GM23338 (cell line): ENCODE results near the gene ATP13A4. TPM values are rescaled to one million over a fixed set of nuclear protein-coding genes. Genes with fewer than 3 reads are reported as not detected.

Experiments
- ATAC-seq: fragments of 200-7000 bp; cut with Tn5 transposase; 3 replicates; pipeline ENCODE4 v1.9.1; 2020
- DNase-seq: peaks from one replicate; pipeline ENCODE4 v3.0.0-alpha.2; 2015; ENCODE audit warnings: low spot score
- H2AFZ ChIP-seq: fragments of 200-600 bp; sonication (generic); 2 replicates; pipeline ENCODE4 v1.8.0; 2016; ENCODE audit warnings: antibody characterized with exemption, mild to moderate bottlenecking, moderate library complexity
- H3F3A ChIP-seq: fragments of 200-600 bp; sonication (generic); replicated peaks from 2 replicates; pipeline ENCODE4 v1.8.0; 2017; ENCODE audit warnings: antibody characterized with exemption, mixed run types, low read depth
- H3K27ac ChIP-seq: fragments of 200-600 bp; sonication (generic); 2 replicates; pipeline ENCODE4 v1.6.1; 2016; ENCODE audit warnings: low read depth
- H3K27me3 ChIP-seq: fragments of 200-600 bp; sonication (generic); 2 replicates; pipeline ENCODE4 v1.8.0; 2016; ENCODE audit warnings: mild to moderate bottlenecking, mixed run types, moderate library complexity; ENCODE audit not compliant: insufficient read depth
- H3K36me3 ChIP-seq: fragments of 200-600 bp; sonication (generic); 2 replicates; pipeline ENCODE4 v1.8.0; 2016; ENCODE audit warnings: mild to moderate bottlenecking; ENCODE audit not compliant: insufficient read depth
- H3K4me1 ChIP-seq: fragments of 200-600 bp; sonication (generic); 2 replicates; pipeline ENCODE4 v1.8.0; 2016; ENCODE audit warnings: mild to moderate bottlenecking, moderate library complexity; ENCODE audit not compliant: insufficient read depth
- H3K4me2 ChIP-seq: fragments of 200-600 bp; sonication (generic); 2 replicates; pipeline ENCODE4 v1.7.1; 2017; ENCODE audit warnings: mixed run types
- H3K4me3 ChIP-seq: fragments of 200-600 bp; sonication (generic); 2 replicates; pipeline ENCODE4 v1.6.1; 2016; ENCODE audit warnings: mixed run types
- H3K79me2 ChIP-seq: fragments of 200-600 bp; sonication (generic); replicated peaks from 2 replicates; pipeline ENCODE4 v1.8.0; 2017; ENCODE audit warnings: mild to moderate bottlenecking; ENCODE audit not compliant: insufficient read depth
- H3K9me2 ChIP-seq: fragments of 200-600 bp; sonication (generic); 2 replicates; pipeline ENCODE4 v1.8.0; 2017; ENCODE audit not compliant: insufficient read depth
- H4K20me1 ChIP-seq: fragments of 200-600 bp; sonication (generic); replicated peaks from 2 replicates; pipeline ENCODE4 v1.8.0; 2017; ENCODE audit warnings: mild to moderate bottlenecking; ENCODE audit not compliant: insufficient read depth
- H3K27ac Mint-ChIP-seq: 2 replicates; pipeline ENCODE4 v1.8.0; 2020; ENCODE audit warnings: inconsistent platforms, mild to moderate bottlenecking, moderate library complexity, mixed read lengths
- H3K27me3 Mint-ChIP-seq: 3 replicates; pipeline ENCODE4 v1.8.0; 2022; ENCODE audit warnings: low read depth, mild to moderate bottlenecking, moderate library complexity, mixed read lengths, inconsistent platforms; ENCODE audit not compliant: insufficient read depth, poor library complexity
- H3K36me3 Mint-ChIP-seq: 3 replicates; pipeline ENCODE4 v1.8.0; 2021; ENCODE audit warnings: low read depth, mild to moderate bottlenecking, inconsistent platforms, moderate library complexity, mixed read lengths
- H3K4me1 Mint-ChIP-seq: 3 replicates; pipeline ENCODE4 v1.8.0; 2020; ENCODE audit warnings: mild to moderate bottlenecking, inconsistent platforms, mixed read lengths
- H3K4me3 Mint-ChIP-seq: 3 replicates; pipeline ENCODE4 v1.8.0; 2021; ENCODE audit warnings: moderate library complexity, mild to moderate bottlenecking, inconsistent platforms, mixed read lengths
- H3K9me3 Mint-ChIP-seq: 3 replicates; pipeline ENCODE4 v1.8.0; 2020; ENCODE audit warnings: moderate library complexity, mild to moderate bottlenecking, inconsistent platforms, mixed read lengths
- CREB1 ChIP-seq: fragments of 250-450 bp; sonication (Bioruptor Pico); IDR thresholded peaks from 2 replicates; pipeline ENCODE4 v1.5.0; 2020; ENCODE audit warnings: low read depth, mild to moderate bottlenecking, moderate library complexity
- CTCF ChIP-seq, 2 experiments: fragments of 200-600 bp in 1 of 2; sonication (generic) in 1 of 2; conservative IDR thresholded peaks; 2 replicates each; pipeline versions ENCODE4 v1.5.1 to v1.6.1; 2016 to 2017; ENCODE audit warnings: antibody characterized with exemption in 2 of 2, low read depth in 2 of 2, mild to moderate bottlenecking in 2 of 2, moderate library complexity in 1 of 2
- ETS1 ChIP-seq: IDR thresholded peaks from 2 replicates; pipeline ENCODE4 v1.6.1; 2016; ENCODE audit warnings: antibody characterized with exemption
- JUNB ChIP-seq: IDR thresholded peaks from one replicate; pipeline ENCODE4 v1.6.1; 2016; ENCODE audit warnings: antibody characterized with exemption; ENCODE audit not compliant: unreplicated experiment
- NANOG ChIP-seq: IDR thresholded peaks from 2 replicates; pipeline ENCODE4 v1.6.1; 2016; ENCODE audit warnings: antibody characterized with exemption, borderline replicate concordance
- POLR2AphosphoS5 ChIP-seq: IDR thresholded peaks from 2 replicates; pipeline ENCODE4 v1.6.1; 2016; ENCODE audit warnings: antibody characterized with exemption, low read depth
- STAT1 ChIP-seq: IDR thresholded peaks from one replicate; pipeline ENCODE4 v1.6.1; 2016; ENCODE audit warnings: antibody characterized with exemption; ENCODE audit not compliant: unreplicated experiment
- ZNF331 ChIP-seq: fragments of 250-450 bp; sonication (Bioruptor Pico); IDR thresholded peaks from 2 replicates; pipeline ENCODE4 v1.5.0; 2020; ENCODE audit warnings: low read depth, mild to moderate bottlenecking, moderate library complexity
- ZNF462 ChIP-seq: fragments of 250-450 bp; sonication (Bioruptor Pico); IDR thresholded peaks from 2 replicates; pipeline ENCODE4 v1.5.0; 2020; ENCODE audit warnings: mild to moderate bottlenecking, moderate library complexity
- polyA plus RNA-seq: library from polyadenylated mRNA; unstranded; fragments of >200 nt; fragmentation: Nextera tagmentation; extraction: Ambion mirVana; gene quantifications from 2 replicates; pipeline ENCODE4 v1.2.1, GENCODE V29; 2016
- total RNA-seq: library from RNA; depleted of rRNA; stranded (reverse); fragments of >200 nt; shearing (Covaris generic); gene quantifications from 2 replicates; pipeline ENCODE4 v1.2.3, GENCODE V29; 2014

The ATP13A4 gene
- total and polyA plus RNA-seq, 2 experiments from 2014 or later, result not detected

- Mint-ChIP-seq H3K27ac (no peak overlapping the region), H3K4me3 (no peak overlapping the region), H3K4me1 (peaks cover 5% of the 10 kb centered on the region; the same call in 2 of the 3 replicates), H3K36me3 (no peaks in the 10 kb centered on the region), H3K27me3 (peaks cover 2% of the 10 kb centered on the region), H3K9me3 (no peaks in the 10 kb centered on the region)
- Histone ChIP-seq H3K4me3 (no peak overlapping the region), H2AFZ (no peak overlapping the region), H3F3A (no peaks in the 10 kb centered on the region), H3K4me1 (peaks cover 5% of the 10 kb centered on the region), H3K79me2 (no peaks in the 10 kb centered on the region), H3K27me3 (no peaks in the 10 kb centered on the region), H3K27ac (no peak overlapping the region), H3K36me3 (no peaks in the 10 kb centered on the region), H3K4me2 (no peak overlapping the region), H3K9me2 (no peaks in the 10 kb centered on the region), H4K20me1 (no peaks in the 10 kb centered on the region)
- TF ChIP-seq ETS1 (no peak), STAT1 (no peak), NANOG (no peak), CREB1 (no peak), CTCF (conservative IDR thresholded peaks at IDR 0.05; ENCODE audit: low read depth in 2 of 2) (no peak), JUNB (no peak), ZNF462 (CRISPR knock-in tag) (no peak), ZNF331 (no peak), POLR2AphosphoS5 (no peak)
- DNase-seq (no peak), ATAC-seq (no peak)
Observed at GRCh38 chr3:193372783-193373182, 181.9 kb downstream of the ATP13A4 start.
